ENCODE results near the gene KLRG1.

The KLRG1 gene

GRCh38 chr12:8989413-8989812 is at the start of gene KLRG1:
KLRG1 (plus strand) TSS chr12:8989546; CDS start chr12:8989636, 90 bp downstream.
- DNase-seq, result no peak

- DNase-seq, result no peak
These were observed 47.5 kb upstream of the KLRG1 start for GRCh38 chr12:8941691-8942478.

- DNase-seq, result no peak
These were observed 45.7 kb upstream of the KLRG1 start for GRCh38 chr12:8943565-8944186.

GRCh38 chr12:8946733-8947132 is 42.6 kb upstream of the KLRG1 start:
- no peak for DNase-seq

- DNase-seq, result no peak
These were observed 41.6 kb upstream of the KLRG1 start for GRCh38 chr12:8947737-8948136.

- DNase-seq, result peak; percentile 41
These were observed 40.5 kb upstream of the KLRG1 start for GRCh38 chr12:8948701-8949341.

- DNase-seq, result peak; percentile 95
These were observed 39.8 kb upstream of the KLRG1 start, which contains the start of gene M6PR for GRCh38 chr12:8949342-8950220. M6PR (minus strand) TSS chr12:8949645; CDS start chr12:8946404, 3,241 bp downstream.

- no peak for DNase-seq
These were observed 39.2 kb upstream of the KLRG1 start for GRCh38 chr12:8950221-8950527.

GRCh38 chr12:8950702-8951478 is 38.5 kb upstream of the KLRG1 start:
- DNase-seq, result no peak

GRCh38 chr12:8951744-8952143 is 37.6 kb upstream of the KLRG1 start:
- DNase-seq, result no peak

- no peak for DNase-seq
These were observed 35.5 kb upstream of the KLRG1 start for GRCh38 chr12:8953773-8954402.

GRCh38 chr12:8956073-8956472 is 33.3 kb upstream of the KLRG1 start:
- DNase-seq, result no peak

GRCh38 chr12:8956772-8957171 is 32.6 kb upstream of the KLRG1 start:
- DNase-seq, result no peak

- no peak for DNase-seq
These were observed 31.8 kb upstream of the KLRG1 start for GRCh38 chr12:8957561-8957960.

GRCh38 chr12:8958066-8958465 is 31.3 kb upstream of the KLRG1 start:
- no peak for DNase-seq

- DNase-seq, result no peak
These were observed 29.2 kb upstream of the KLRG1 start for GRCh38 chr12:8960176-8960575.

GRCh38 chr12:8968761-8969160 is 20.6 kb upstream of the KLRG1 start:
- DNase-seq, result no peak

GRCh38 chr12:8969861-8970411 is 19.4 kb upstream of the KLRG1 start:
- no peak for DNase-seq

- DNase-seq, result no peak
These were observed 18.9 kb upstream of the KLRG1 start for GRCh38 chr12:8970432-8970831.

GRCh38 chr12:8980137-8980536 is 9.2 kb upstream of the KLRG1 start:
- no peak for DNase-seq

- no peak for DNase-seq
These were observed 4.1 kb upstream of the KLRG1 start for GRCh38 chr12:8985213-8985754.
